ENCODE data around the gene NCKAP5.

GRCh38 chr2:132979339-132980093 is 588.7 kb downstream of the NCKAP5 start:
- TF ChIP-seq CTCF (IDR thresholded peaks at IDR 0.05) (no peak), EP300 (IDR thresholded peaks at IDR 0.05) (no peak), POLR2A (IDR thresholded peaks at IDR 0.05) (no peak)

All from upper lobe of left lung (tissue), 4 donors.